WTC11 (cell line): ENCODE data around the gene SLC17A4.

Experiments used
- ARID4B ChIP-seq: sonication (generic); formaldehyde crosslinking; IDR thresholded peaks from 2 replicates; pipeline ENCODE4 v1.8.0; 2023; ENCODE audit warnings: missing genetic modification reagents, mild to moderate bottlenecking, borderline replicate concordance
- CTCF ChIP-seq: fragments of 200-600 bp; IDR thresholded peaks from 2 replicates; pipeline ENCODE4 v1.8.0; 2022; ENCODE audit warnings: antibody characterized with exemption
- E2F5 ChIP-seq: sonication (generic); formaldehyde crosslinking; IDR thresholded peaks from 2 replicates; pipeline ENCODE4 v1.8.1; 2022; ENCODE audit warnings: mild to moderate bottlenecking, moderate library complexity, missing genetic modification reagents
- ETV6 ChIP-seq: sonication (generic); formaldehyde crosslinking; IDR thresholded peaks from 2 replicates; pipeline ENCODE4 v1.8.1; 2022; ENCODE audit warnings: mild to moderate bottlenecking, missing genetic modification reagents
- FOXJ3 ChIP-seq: sonication (generic); formaldehyde crosslinking; IDR thresholded peaks from 2 replicates; pipeline ENCODE4 v1.9.0; 2021; ENCODE audit warnings: missing genetic modification reagents, mild to moderate bottlenecking, borderline replicate concordance
- HMGXB4 ChIP-seq: sonication (generic); formaldehyde crosslinking; IDR thresholded peaks from 2 replicates; pipeline ENCODE4 v1.8.1; 2023; ENCODE audit warnings: mild to moderate bottlenecking, moderate library complexity, missing genetic modification reagents
- MAX ChIP-seq: sonication (generic); formaldehyde crosslinking; IDR thresholded peaks from 2 replicates; pipeline ENCODE4 v1.8.0; 2022; ENCODE audit warnings: mild to moderate bottlenecking, missing genetic modification reagents
- PRDM15 ChIP-seq: sonication (generic); formaldehyde crosslinking; IDR thresholded peaks from 2 replicates; pipeline ENCODE4 v1.8.0; 2022; ENCODE audit warnings: missing genetic modification reagents

- TF ChIP-seq PRDM15 (CRISPR knock-in tag) (no peak), CTCF (no peak), MAX (CRISPR knock-in tag) (no peak), HMGXB4 (CRISPR knock-in tag) (no peak), E2F5 (CRISPR knock-in tag) (no peak), ARID4B (no peak), FOXJ3 (CRISPR knock-in tag) (no peak), ETV6 (no peak)
Measured at GRCh38 chr6:25793970-25794369, 39.4 kb downstream of the SLC17A4 start.
